ENCODE results near the gene TSPAN14. TPM values are rescaled to one million over a fixed set of nuclear protein-coding genes. Genes with fewer than 3 reads are reported as not detected.

TSPAN14 gene
- total and polyA plus RNA-seq, 2 of the 8 experiments (the other 6 are each of a cell fraction or from before 2014, with no cell fraction given): 47.4 to 57.8 TPM

DNA sequence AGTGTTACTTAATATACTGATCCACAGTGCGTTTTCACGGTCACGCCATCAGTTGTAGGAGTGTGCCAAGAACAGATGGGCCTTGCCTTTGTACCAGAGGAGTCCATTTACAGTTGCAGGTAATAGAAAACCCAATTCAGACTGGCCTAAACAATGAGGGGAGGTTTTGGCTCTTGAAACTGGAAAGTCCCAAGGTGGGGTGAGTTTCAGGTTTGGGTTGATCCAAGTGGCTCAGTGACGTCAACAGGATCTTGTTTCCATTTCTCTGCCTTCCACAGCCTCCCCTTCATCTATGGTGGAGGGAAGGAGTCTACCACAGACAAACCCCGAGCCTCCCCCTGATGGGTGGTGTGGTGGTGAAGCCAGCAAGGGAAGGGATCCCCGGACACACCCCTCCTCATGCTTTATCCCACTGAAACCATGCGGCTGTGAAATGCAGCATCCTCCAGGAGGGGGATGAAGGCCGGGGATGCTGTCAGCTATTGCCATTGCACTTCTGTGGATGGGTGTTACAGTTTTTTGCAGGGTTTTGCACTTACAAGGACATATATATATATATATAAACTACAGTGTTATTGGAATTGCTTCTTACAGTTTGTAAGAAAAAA lies 68.8 kb downstream of the TSPAN14 start:
- Histone ChIP-seq H3K56ac (replicated peaks; ENCODE audit: insufficient read length, low read depth, low read length) (no peak overlapping the region), H3K4ac (replicated peaks; ENCODE audit: insufficient read length, low read depth, low read length) (no peak overlapping the region), H3K4me2 (ENCODE audit: insufficient read depth in 1 of 2, low read depth in 2 of 2, low read length in 2 of 2) (no peak overlapping the region), H2AFZ (ENCODE audit: low read length) (no peak overlapping the region), H2AK5ac (ENCODE audit: low read depth, low read length) (no peak overlapping the region), H3K23me2 (ENCODE audit: low read depth, low read length) (no peaks in the 10 kb centered on the region), H3K79me1 (ENCODE audit: low read depth, low read length) (no peaks in the 10 kb centered on the region), H2BK5ac (ENCODE audit: low read depth, low read length) (no peak overlapping the region), H3K4me1 (replicated peaks in 1 of 4; ENCODE audit: control insufficient read depth in 3 of 4, insufficient read depth in 4 of 4, low read length in 3 of 4) (peaks cover 0 to 2% (median 0%) of the 10 kb centered on the region in 4 experiments; a peak in 3 of 7 replicates), H4K8ac (ENCODE audit: extremely low read depth, insufficient read depth, low read length) (no peak overlapping the region), H3K23ac (ENCODE audit: insufficient read length) (no peak overlapping the region), H4K20me1 (replicated peaks in 1 of 2; ENCODE audit: control insufficient read depth in 1 of 2, insufficient read depth in 2 of 2, low read length in 2 of 2) (peaks cover 0 to 4% of the 10 kb centered on the region in 2 experiments), H3K79me2 (ENCODE audit: control insufficient read depth in 1 of 2, insufficient read depth in 2 of 2, low read length in 2 of 2) (no peaks in the 10 kb centered on the region), H2BK15ac (ENCODE audit: low read length) (no peak overlapping the region), H3K9ac (replicated peaks in 1 of 4; ENCODE audit: extremely low read depth in 1 of 4, low read depth in 3 of 4, low read length in 3 of 4) (no peak overlapping the region), H3K4me3 (ENCODE audit: extremely low read depth in 1 of 4, insufficient read depth in 2 of 4, low read depth in 3 of 4, low read length in 4 of 4) (no peak overlapping the region), H2BK120ac (replicated peaks; ENCODE audit: low read depth, low read length) (no peak overlapping the region), H2BK20ac (ENCODE audit: low read length) (no peak overlapping the region), H3K36me3 (ENCODE audit: control insufficient read depth in 2 of 4, insufficient read depth in 4 of 4, low read length in 3 of 4) (peaks cover 0 to 8% (median 1%) of the 10 kb centered on the region in 4 experiments; a peak in 4 of 8 replicates), H3K9me3 (ENCODE audit: insufficient read depth in 2 of 2, low read depth in 1 of 2, low read length in 1 of 2) (no peaks in the 10 kb centered on the region), H4K5ac (ENCODE audit: insufficient read length, low read depth, low read length) (no peak overlapping the region), H3K27ac (ENCODE audit: low read depth, low read length) (no peak overlapping the region), H3K27me3 (replicated peaks in 1 of 4; ENCODE audit: control insufficient read depth in 3 of 4, extremely low read depth in 1 of 4, insufficient read depth in 3 of 4, low read length in 3 of 4) (no peaks in the 10 kb centered on the region), H4K91ac (replicated peaks; ENCODE audit: insufficient read length, low read length) (no peak overlapping the region), H3K14ac (ENCODE audit: insufficient read length) (no peak overlapping the region), H2BK12ac (ENCODE audit: low read depth, low read length) (no peak overlapping the region), H3K18ac (ENCODE audit: extremely low read depth, low read length) (no peak overlapping the region)
- FAIRE-seq: no peak
- no peak for DNase-seq (ENCODE audit: low read depth in 1 of 2, low spot score in 2 of 2)
- WGBS, 2 experiments (ENCODE audit: extremely low coverage in 1 of 2, insufficient coverage in 1 of 2, insufficient read length in 1 of 2, insufficient replicate concordance in 2 of 2, low coverage in 1 of 2, low lambda C conversion rate in 2 of 2, missing lambda C conversion rate in 1 of 2): 89% methylated on average over 8 of the region's 8 CpGs; no CpG with 5 or more reads in 1 of the 2 experiments
- CTCF ChIA-PET (ENCODE audit: partially characterized antibody): interaction anchor here (0.9 to 1.5 kb wide), 3 partner anchors 12 to 78 kb away, joined by 3 to 4 read pairs (median 4); no protein-coding TSS in a partner anchor
- POLR2A ChIA-PET (ENCODE audit: partially characterized antibody): interaction anchor here (1.6 kb wide), 1 partner anchor 60 kb away, joined by 3 read pairs; no protein-coding TSS in a partner anchor
- no peak for TF ChIP-seq BACH1 (IDR thresholded peaks at IDR 0.05; ENCODE audit: low read length)
- no peak for TF ChIP-seq SUZ12 (IDR thresholded peaks at IDR 0.05; ENCODE audit: low read length)
- TF ChIP-seq, protein P1, sequence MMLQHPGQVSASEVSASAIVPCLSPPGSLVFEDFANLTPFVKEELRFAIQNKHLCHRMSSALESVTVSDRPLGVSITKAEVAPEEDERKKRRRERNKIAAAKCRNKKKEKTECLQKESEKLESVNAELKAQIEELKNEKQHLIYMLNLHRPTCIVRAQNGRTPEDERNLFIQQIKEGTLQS (IDR thresholded peaks at IDR 0.05; ENCODE audit: insufficient read depth, low read depth, low read length): no peak
- TF ChIP-seq, protein P2, sequence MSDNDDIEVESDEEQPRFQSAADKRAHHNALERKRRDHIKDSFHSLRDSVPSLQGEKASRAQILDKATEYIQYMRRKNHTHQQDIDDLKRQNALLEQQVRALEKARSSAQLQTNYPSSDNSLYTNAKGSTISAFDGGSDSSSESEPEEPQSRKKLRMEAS (IDR thresholded peaks at IDR 0.05): 0 out of 2 replicates have a peak, but pooled peaks have one; percentile 15
